ENCODE data around the gene HOXB1.

The HOXB1 gene

GRCh38 chr17:48567209-48567608 is 36.4 kb upstream of the HOXB1 start:
- DNase-seq, result no peak

- DNase-seq, result no peak
Measured at GRCh38 chr17:48566717-48567116, 35.9 kb upstream of the HOXB1 start.

GRCh38 chr17:48565925-48566710 is 35.3 kb upstream of the HOXB1 start:
- DNase-seq, result no peak

GRCh38 chr17:48565022-48565554 is 34.3 kb upstream of the HOXB1 start:
- no peak for DNase-seq

GRCh38 chr17:48564188-48565021 is 33.6 kb upstream of the HOXB1 start:
- DNase-seq, result no peak

- DNase-seq, result no peak
Measured at GRCh38 chr17:48563867-48564187, 33.0 kb upstream of the HOXB1 start.

GRCh38 chr17:48563385-48563838 is 32.6 kb upstream of the HOXB1 start:
- DNase-seq, result no peak

GRCh38 chr17:48562934-48563333 is 32.1 kb upstream of the HOXB1 start:
- DNase-seq, result no peak

- DNase-seq, result peak; percentile 62
Measured at GRCh38 chr17:48561884-48562810, 31.3 kb upstream of the HOXB1 start.

GRCh38 chr17:48559840-48560817 is 29.3 kb upstream of the HOXB1 start:
- DNase-seq, result no peak

- DNase-seq, result no peak
Measured at GRCh38 chr17:48559122-48559839, 28.5 kb upstream of the HOXB1 start.

- no peak for DNase-seq
Measured at GRCh38 chr17:48558831-48559121, 28.0 kb upstream of the HOXB1 start.

GRCh38 chr17:48558057-48558830 is 27.4 kb upstream of the HOXB1 start:
- no peak for DNase-seq

GRCh38 chr17:48556576-48557401 is 26.0 kb upstream of the HOXB1 start:
- no peak for DNase-seq

GRCh38 chr17:48556229-48556575 is 25.4 kb upstream of the HOXB1 start:
- DNase-seq, result no peak

- DNase-seq, result peak; percentile 74
Measured at GRCh38 chr17:48555258-48556228, 24.7 kb upstream of the HOXB1 start.

GRCh38 chr17:48554412-48555257 is 23.8 kb upstream of the HOXB1 start:
- no peak for DNase-seq
